Nephron progenitor cell (in vitro differentiated cells): ENCODE results near the gene SSTR5.

Experiments used
- DNase-seq: peaks from one replicate; pipeline ENCODE4 v3.0.0; 2021
- H3K27ac Mint-ChIP-seq: 2 replicates; pipeline ENCODE4 v1.8.0; 2021; ENCODE audit warnings: mild to moderate bottlenecking, moderate library complexity, mixed read lengths
- H3K27me3 Mint-ChIP-seq: 2 replicates; pipeline ENCODE4 v1.8.0; 2021; ENCODE audit warnings: mild to moderate bottlenecking, low read depth, mixed read lengths; ENCODE audit not compliant: poor library complexity
- H3K36me3 Mint-ChIP-seq: 2 replicates; pipeline ENCODE4 v1.8.0; 2021; ENCODE audit warnings: low read depth, mixed read lengths
- H3K4me1 Mint-ChIP-seq: 2 replicates; pipeline ENCODE4 v1.8.0; 2021; ENCODE audit warnings: mixed read lengths
- H3K4me3 Mint-ChIP-seq: 2 replicates; pipeline ENCODE4 v1.8.0; 2021; ENCODE audit warnings: mild to moderate bottlenecking, moderate library complexity, mixed read lengths
- H3K9me3 Mint-ChIP-seq: 2 replicates; pipeline ENCODE4 v1.8.0; 2021; ENCODE audit warnings: mild to moderate bottlenecking, moderate library complexity, mixed read lengths
- TF ChIP-seq, protein P1 (sequence below): fragments of 200-600 bp; sonication (generic); IDR thresholded peaks from 2 replicates; pipeline ENCODE4 v1.5.0; 2021; ENCODE audit warnings: antibody characterized with exemption

Gene SSTR5

DNA sequence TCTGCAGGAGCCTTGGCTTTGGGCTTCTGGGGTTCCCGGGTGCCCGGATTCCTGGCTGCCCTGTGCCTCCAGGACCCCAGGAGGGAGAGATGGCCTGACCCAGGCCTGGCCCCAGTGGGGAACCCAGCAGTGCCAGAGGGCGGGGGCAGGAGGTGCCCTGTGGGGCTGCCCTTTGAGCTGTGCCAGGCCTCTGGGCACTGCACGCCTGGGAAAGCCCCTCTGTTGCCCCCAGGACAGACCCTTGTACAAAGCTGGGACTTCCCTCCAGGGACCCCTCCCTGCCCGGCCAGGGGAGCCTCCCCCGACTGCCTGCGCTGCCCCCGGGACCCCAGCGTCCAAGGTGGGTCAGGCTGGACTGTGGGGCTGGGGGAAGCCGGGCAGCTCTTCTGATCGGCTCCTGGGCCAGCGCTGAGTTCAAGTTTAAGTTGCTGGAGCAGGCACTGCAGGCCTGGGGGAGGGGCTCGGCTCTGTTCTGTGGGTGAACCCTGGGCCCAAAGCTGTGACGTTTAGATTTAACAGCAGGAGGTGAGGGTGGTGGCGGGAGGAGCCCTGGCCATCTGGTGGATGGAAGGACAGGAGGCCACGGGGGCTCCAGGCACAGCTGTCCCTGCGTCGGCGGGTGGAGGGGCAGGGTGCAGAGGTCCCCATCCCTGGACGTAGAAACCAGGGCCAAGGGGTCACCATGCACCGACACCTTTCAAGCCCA is 51.1 kb downstream of the SSTR5 start:
- peaks cover 24% of the 10 kb centered on the region for H3K4me1 Mint-ChIP-seq

DNA sequence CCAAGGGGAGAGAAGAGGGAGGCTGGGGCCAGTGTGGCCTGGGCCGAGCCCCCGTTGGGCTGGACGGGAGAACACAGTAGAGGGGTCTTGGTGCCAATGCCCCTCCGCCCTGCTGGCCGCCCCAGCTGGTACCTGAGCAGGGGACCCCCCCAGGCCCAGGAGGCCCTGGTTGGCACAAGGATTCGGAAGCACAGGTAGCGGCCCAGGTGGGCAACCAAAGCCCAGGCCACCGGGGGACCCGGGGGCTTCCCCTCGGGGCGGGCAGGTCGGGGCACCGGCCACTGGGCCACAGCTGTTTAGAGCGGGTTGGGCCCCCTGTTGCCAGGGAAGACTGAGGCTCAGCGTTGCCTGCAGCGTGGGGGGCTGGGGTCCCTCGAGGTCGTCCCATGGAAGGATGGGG is 51.7 kb downstream of the SSTR5 start:
- Mint-ChIP-seq H3K4me3 (no peak overlapping the region), H3K9me3 (no peaks in the 10 kb centered on the region), H3K4me1 (peaks cover 22% of the 10 kb centered on the region), H3K27ac (no peak overlapping the region), H3K27me3 (no peaks in the 10 kb centered on the region), H3K36me3 (no peaks in the 10 kb centered on the region)
- TF ChIP-seq, protein P1, sequence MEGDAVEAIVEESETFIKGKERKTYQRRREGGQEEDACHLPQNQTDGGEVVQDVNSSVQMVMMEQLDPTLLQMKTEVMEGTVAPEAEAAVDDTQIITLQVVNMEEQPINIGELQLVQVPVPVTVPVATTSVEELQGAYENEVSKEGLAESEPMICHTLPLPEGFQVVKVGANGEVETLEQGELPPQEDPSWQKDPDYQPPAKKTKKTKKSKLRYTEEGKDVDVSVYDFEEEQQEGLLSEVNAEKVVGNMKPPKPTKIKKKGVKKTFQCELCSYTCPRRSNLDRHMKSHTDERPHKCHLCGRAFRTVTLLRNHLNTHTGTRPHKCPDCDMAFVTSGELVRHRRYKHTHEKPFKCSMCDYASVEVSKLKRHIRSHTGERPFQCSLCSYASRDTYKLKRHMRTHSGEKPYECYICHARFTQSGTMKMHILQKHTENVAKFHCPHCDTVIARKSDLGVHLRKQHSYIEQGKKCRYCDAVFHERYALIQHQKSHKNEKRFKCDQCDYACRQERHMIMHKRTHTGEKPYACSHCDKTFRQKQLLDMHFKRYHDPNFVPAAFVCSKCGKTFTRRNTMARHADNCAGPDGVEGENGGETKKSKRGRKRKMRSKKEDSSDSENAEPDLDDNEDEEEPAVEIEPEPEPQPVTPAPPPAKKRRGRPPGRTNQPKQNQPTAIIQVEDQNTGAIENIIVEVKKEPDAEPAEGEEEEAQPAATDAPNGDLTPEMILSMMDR: no peak
- DNase-seq: no peak

More for the DNA sequence above, 51.1 kb downstream of the SSTR5 start:
- DNase-seq: no peak
- no peak overlapping the region for H3K27ac Mint-ChIP-seq
- H3K9me3 Mint-ChIP-seq: no peaks in the 10 kb centered on the region
- no peak overlapping the region for H3K4me3 Mint-ChIP-seq
- TF ChIP-seq, protein P1: no peak
- H3K27me3 Mint-ChIP-seq: no peaks in the 10 kb centered on the region
- no peaks in the 10 kb centered on the region for H3K36me3 Mint-ChIP-seq

GRCh38 chr16:1124795-1125194 is 52.2 kb downstream of the SSTR5 start:
- Mint-ChIP-seq H3K27me3 (no peaks in the 10 kb centered on the region), H3K4me3 (no peak overlapping the region), H3K36me3 (no peaks in the 10 kb centered on the region), H3K9me3 (no peaks in the 10 kb centered on the region), H3K4me1 (peaks cover 20% of the 10 kb centered on the region), H3K27ac (no peak overlapping the region)
- TF ChIP-seq, protein P1: no peak
- no peak for DNase-seq

DNA sequence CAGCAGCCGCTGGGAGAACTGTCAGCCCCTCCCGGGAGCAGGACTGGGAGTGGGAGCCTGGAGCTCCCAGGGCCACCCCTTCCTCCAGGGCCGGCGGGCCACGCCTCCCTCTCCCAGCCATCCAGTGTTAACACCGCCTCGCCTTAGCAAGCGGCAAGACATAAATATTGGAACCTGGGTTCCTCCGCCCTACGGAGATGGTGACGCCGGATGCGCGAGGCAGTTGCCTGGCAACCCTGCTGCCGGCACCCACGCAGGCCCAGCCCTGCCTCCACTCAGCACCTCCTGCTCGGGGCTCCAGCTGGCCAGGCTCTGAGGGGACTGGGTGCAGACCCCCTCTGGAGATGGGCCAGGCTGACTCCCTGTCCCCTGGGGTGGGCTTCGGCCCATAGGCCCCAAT is 52.9 kb downstream of the SSTR5 start:
- Mint-ChIP-seq H3K4me3 (no peak overlapping the region), H3K4me1 (peaks cover 20% of the 10 kb centered on the region), H3K9me3 (no peaks in the 10 kb centered on the region), H3K27ac (no peak overlapping the region), H3K36me3 (no peaks in the 10 kb centered on the region), H3K27me3 (no peaks in the 10 kb centered on the region)
- peak; percentile 71 for DNase-seq
- TF ChIP-seq, protein P1: no peak

DNA sequence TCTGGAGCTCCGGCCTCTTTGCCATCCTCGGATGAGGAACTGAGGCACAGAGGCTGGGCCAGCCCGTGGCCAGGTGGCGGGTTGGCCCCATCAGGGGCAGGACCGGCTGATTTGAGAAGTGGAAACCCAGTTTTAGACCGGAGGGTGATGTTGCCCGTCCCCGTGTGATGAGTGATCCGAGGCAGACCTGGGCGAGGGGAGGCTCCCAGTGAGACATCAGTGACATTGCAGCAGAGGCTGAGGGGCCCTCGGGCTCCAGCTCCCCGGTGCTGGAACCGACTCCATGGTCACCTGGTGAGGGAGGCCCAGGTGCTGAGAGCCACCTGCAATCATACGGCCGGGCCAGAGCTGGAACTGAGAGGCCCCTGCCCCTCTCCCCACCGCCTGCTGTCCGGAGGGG is 53.5 kb downstream of the SSTR5 start:
- Mint-ChIP-seq H3K27me3 (no peaks in the 10 kb centered on the region), H3K9me3 (no peaks in the 10 kb centered on the region), H3K36me3 (no peaks in the 10 kb centered on the region), H3K27ac (no peak overlapping the region), H3K4me3 (peak overlapping the region; percentile 23), H3K4me1 (peaks cover 20% of the 10 kb centered on the region)
- TF ChIP-seq, protein P1: no peak
- DNase-seq: no peak

- H3K27me3 Mint-ChIP-seq: no peaks in the 10 kb centered on the region
- H3K27ac Mint-ChIP-seq: no peak overlapping the region
- DNase-seq: no peak
- no peaks in the 10 kb centered on the region for H3K36me3 Mint-ChIP-seq
- no peaks in the 10 kb centered on the region for H3K9me3 Mint-ChIP-seq
- TF ChIP-seq, protein P1: no peak
- H3K4me1 Mint-ChIP-seq: peaks cover 20% of the 10 kb centered on the region
- H3K4me3 Mint-ChIP-seq: no peak overlapping the region
These were observed 54.0 kb downstream of the SSTR5 start for GRCh38 chr16:1126586-1126985.
